HG02981 (cell line): ENCODE data around the gene AUH.

Experiments
- ATAC-seq: cut with Tn5 transposase; IDR thresholded peaks from one replicate; pipeline ENCODE4 v1.9.1; 2021; ENCODE audit warnings: mild to moderate bottlenecking, moderate library complexity; ENCODE audit not compliant: unreplicated experiment

AUH gene

DNA sequence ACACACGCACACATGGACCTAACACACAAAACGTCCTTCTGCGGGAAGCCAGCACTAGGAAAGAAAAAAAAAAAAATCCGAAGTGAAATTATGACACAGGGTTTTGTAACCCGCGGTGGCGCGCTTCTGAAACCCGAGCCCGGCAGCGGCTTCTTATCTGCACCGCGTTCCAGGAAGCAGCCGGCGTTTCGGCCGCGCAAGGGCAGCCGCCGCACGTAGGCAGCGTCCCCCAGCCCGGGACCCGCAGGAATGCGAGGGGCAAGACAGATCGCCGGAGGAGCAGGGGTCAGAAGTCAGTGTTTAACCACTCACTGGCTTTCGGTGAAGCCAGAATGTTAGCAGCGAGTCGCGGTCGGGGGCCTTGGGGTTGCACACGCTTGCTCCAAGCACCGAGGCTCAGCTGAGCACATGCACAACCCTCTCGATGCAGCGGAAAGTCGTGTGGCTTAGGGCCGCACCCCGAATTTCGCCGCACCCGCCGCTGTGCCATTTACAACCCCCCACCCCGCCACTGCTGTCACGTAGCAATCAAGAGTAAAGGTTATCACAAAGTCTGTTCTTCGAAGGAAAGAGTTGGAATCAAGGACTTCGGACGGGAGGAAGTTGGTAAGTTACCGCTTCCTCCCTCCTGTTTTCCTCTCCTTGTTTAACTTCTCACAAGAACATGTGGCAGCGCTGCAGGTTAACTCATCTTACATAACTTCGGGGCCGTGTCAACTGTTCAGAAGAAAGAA is 167.9 kb downstream of the AUH start:
- peak; percentile 41 for ATAC-seq

- no peak for ATAC-seq
Measured at GRCh38 chr9:91193087-91193657, 168.5 kb downstream of the AUH start.

GRCh38 chr9:91192381-91193086 is 169.2 kb downstream of the AUH start:
- no peak for ATAC-seq

DNA sequence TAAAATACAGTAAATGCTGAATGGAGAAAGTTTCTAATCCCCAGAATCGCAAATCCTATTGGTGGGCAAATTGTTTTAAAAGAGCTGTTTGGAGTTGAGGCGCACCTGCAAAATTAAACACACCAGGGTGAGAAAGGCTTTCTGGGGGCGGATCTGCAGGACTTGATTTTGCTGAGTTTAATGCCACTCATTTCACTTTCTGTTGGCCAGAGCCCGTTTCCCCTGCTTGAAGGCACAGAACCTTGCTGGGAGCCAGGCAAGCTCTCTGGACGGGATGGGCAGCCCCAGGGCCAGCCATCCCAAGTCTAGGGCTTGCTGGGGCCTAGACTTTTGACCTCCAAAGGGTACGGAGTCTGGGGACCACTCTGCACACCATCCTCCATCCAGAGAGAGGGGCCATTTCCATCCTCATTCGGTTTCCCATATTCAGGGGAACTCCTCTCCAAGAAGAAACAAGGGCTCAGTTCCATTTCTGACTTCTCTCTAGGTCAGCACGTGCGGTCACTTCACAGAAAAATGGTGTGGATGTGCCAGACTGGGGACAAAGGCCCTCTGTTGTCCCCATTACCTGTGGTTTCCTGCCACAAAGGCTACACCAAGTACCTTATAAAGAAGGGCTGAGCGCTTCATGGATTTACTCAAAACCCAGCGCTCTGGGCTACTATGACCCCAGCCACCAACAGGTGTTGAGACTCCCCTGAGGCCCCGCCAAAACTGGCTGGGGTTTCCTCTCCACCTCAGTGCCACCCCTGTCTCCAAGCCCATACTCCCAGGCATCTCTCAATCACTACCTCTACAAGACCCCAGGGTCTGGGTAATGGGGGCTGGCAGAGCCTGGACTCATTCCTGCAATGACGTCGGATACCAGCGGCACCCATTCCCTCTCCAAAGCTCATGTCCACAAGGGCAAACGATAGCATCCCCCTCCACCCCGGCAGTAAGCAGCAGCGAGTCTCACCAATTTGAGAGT is 170.0 kb downstream of the AUH start:
- peak; percentile 43 for ATAC-seq

DNA sequence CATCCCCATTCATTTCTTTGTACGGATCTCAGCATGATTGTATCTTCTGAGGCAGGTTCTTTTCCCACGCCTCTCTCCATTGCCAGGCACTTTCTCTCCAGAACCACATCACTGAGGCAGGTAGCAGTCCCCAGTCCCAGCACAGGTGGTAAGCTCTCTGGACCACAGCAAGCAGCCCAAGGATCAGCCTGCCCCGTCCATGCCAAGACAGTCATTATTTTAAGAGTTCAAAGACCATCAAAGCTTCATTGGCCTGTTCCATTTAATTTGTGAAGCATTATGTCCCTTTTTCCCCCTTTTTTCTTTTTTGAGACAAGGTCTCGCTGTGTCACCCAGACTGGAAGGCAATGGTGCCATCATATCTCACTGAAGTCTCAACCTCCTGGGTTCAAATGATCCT is 171.7 kb downstream of the AUH start:
- no peak for ATAC-seq

DNA sequence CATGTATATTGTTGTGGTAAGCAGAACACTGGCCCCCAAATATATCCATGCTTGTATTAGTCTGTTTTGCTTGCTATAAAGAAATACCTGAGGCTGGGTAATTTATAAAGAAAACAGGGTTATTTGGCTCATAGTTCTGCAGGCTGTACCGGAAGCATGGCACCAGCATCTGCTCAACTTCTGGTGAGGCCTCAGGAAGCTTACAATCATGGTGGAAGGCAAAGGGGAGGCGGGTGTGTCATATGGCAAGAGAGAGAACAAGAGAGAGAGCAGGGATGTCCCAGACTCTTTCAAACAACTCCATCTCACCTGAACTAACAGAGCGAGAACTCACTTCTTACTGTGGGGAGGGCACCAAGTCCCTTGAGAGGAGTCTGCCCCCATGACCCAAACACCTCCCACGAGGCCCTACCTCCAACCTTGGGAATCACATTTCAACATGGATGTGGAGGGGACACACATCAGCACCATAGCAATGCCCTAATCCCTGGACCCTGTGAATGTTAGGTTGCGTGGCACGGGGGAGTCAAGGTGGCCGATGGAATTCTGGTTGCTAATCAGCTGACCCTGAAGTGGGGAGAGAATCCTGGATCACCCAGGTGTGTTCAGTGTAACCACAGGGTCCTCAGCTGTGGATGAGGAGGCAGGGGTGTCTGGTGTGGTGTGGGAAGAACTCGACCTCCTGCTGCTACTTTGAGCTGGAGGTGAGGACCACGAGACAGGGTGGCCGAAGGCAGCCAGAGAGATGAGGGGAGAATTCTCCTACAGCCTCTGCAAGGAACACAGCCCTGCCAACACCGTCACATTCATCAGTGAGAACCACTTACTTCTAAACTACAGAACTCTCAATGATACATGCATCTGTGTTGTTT is 172.8 kb downstream of the AUH start:
- no peak for ATAC-seq

DNA sequence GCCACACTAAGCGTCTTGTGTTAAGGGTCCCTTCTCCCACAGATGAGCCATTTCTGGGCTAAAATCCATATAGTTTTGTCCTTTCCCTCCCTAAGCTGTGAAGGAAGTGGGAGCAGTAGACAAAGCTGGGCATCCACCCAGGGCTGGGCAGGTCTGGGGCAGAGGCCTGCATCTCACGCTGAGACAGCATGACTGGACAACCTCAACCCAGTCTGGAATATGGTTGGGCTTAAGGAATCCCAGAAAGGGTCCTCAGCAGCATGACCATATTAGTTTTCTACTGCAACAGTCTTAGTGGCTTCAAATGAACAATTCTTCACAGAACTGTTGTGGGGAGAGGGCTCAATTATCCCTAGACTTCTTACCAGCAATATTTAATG is 173.8 kb downstream of the AUH start:
- no peak for ATAC-seq

DNA sequence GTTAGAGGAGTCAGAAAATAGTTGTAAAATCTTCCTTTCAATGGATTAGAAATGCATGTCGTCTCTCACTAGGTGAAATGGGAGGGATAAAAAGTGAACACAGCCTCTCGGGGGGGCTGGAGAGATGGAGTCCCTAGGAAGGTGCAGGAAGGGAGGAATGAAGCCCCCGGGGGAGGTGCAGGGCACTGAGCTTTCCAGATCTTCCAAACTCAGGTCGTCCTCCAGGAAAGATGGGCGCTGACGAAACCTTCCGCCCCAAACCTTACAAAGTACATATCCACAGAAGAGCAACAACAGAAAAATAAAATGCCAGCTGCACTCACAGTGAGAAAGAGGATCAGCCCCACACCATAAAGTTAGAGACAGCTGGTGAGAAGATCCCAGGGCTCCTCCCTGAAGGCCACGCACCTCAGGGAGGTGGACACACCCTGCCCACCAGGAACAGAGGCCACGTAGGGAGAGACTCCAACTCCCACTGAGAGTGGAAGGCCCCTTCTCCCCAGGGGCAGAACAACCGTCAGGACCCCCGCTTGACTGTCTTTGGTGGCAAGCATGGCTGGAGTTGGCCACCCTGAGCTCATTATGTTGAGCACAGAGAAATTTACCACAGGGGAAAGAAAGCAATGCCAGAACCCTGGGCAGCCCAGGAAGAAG is 174.3 kb downstream of the AUH start:
- no peak for ATAC-seq

DNA sequence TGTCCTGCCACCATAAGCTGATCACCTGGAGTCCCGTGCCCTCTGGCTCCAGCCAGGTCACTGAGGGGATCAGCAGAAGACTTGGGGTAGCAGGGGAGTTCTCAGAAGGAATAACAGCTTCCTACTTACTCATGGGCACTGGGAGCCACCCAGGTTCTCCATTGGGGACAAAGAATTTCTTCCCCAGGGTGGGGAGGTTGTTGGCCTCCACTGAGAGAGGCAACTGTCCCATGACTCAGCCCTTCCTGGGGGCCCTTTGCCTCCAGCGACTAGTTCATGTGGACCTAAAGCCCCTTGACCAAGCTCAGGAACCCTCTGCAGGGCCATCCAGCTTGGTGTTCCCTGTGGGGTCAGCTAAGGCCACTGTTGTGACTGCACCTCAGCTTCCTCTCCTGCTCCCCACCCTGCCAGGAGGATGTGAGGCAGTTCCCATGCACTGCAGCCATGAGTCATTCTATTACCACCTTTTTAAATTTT is 175.0 kb downstream of the AUH start:
- no peak for ATAC-seq

DNA sequence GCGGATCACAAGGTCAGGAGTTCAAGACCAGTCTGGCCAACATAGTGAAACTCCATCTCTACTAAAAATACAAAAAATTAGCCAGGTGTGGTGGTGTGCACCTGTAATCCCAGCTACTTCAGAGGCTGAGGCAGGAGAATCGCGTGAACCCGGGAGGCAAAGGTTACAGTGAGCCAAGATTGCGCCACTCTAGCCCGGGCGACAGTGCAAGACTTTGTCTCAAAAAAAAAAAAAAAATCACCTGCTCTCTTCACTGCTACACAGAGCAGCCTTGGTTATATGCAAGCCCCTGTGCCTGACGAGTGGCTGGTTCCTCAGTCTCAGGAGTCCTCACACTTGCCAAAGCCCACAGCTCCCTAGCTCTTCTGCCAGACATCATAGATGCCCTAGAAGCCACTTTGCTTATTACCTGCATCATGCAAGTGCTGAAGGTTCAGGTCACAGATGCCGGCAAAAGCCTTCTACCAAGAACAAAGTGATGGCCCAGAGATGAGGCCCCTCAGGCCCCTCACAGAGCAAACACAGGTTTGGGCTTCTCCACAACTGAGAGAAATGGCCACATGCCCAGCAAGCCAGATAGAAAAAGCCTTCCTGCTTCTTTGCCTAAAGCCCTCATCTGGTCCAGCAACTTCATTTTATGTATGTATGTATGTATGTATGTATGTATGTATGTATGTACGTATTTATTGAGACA is 176.4 kb downstream of the AUH start:
- ATAC-seq = no peak

GRCh38 chr9:91182429-91183225 is 179.1 kb downstream of the AUH start:
- ATAC-seq = no peak

DNA sequence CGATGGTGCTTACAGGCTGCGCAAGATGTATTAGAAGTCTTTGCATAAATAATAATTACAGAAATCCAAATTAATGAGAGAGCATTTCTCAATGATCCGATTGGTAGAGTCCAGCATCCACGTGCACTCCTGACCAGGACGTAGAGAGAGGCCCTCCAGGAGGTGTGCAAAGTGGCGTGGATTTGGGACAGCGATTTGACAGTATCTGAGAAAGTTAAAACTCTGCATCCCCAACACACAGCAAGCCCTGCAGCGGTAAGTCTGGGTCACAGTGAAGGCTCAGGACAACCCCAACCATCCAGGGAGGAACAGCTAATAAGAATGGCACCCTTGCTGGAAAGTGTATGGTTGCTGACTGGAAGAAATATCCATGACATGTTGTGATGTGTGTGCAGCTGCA is 180.2 kb downstream of the AUH start:
- no peak for ATAC-seq

DNA sequence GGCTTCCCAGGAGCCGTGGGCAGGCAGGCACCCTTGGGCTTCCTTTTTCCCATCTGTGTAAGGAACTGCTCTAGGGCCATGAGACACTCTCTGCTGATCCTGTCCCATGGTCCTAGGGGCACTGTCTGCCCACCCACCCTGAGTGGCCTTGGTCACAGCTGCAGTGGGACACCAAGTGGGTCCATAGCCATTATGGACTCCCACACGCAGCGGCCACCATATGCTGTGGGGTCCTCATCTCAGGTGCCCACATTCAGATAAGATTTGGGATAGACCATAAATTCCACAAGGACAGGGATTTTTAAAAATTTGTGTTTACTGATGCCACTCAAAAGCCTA is 180.8 kb downstream of the AUH start:
- ATAC-seq = no peak

- ATAC-seq = no peak
Measured at GRCh38 chr9:91180240-91180929, 181.3 kb downstream of the AUH start.

DNA sequence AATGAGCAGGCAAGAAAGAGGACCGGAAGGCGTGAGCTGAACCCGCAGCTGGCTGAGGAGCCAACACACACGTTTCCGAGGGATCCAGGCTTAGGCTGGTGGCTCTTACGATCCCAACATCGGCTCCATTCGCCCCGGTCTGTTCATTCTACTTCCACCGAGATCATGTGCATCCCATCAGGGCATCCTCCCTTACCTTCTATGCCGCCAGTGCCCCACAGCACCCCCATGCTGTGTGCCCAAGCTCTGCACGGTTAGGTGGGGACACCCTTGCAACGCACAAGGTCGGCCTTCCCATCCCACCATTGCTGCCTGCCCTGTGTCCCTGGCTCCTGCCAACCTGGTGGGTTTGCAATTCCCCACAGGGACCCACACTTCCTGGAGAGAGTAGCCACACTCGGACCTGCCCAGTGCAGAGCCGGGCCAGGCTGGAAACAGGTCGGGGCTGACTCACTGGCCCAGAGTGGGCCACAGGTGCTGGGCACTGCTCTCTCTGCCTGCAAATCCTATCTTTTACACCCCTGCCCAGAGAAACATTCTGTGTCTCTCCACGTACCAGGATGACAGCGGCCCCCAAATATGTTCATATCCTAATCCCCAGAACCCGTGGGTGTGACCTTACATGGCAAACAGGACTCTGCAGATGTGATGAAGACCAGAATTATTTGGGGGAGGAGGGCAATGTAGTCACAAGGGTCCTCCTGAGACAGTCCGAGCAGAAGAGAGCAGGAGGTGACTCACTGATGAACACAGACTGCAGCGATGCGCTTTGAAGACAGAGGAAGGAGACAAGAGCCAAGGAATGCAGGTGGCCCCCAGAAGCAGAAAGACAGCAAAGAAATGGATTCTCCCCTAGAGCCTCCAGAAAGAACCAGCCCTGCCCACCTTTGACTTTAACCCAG is 182.2 kb downstream of the AUH start:
- no peak for ATAC-seq
